Panc1 (cell line): ENCODE measurements around the gene MEIOB. TPM values are rescaled to one million over a fixed set of nuclear protein-coding genes. Genes with fewer than 3 reads are reported as not detected.
A peak's percentile ranks its signal among the peaks of the same experiment; 100 is the strongest.

ENCODE experiments used
- ATAC-seq: fragments of 200-7000 bp; cut with Tn5 transposase; 2 replicates; pipeline ENCODE4 v1.9.1; 2020; ENCODE audit warnings: mild to moderate bottlenecking, moderate library complexity
- BruUV-seq: library from RNA; stranded (reverse); fragments of 400-500 nt; replicated peaks from 2 replicates; lab custom pipeline; 2021; lab: Mats Ljungman, UMichigan
- CTCF ChIA-PET: fragments of 300-600 bp; sonication (Branson Sonifier 250); formaldehyde crosslinking; loops from one replicate; lab custom pipeline; 2022; ENCODE audit warnings: antibody characterized with exemption; lab: Charles Lee
- POLR2A ChIA-PET: fragments of 300-600 bp; sonication (Branson Sonifier 250); formaldehyde crosslinking; loops from one replicate; lab custom pipeline; 2022; ENCODE audit warnings: antibody characterized with exemption; lab: Charles Lee
- DNase-seq: peaks from one replicate; pipeline ENCODE4 v3.0.0-alpha.2; 2010; ENCODE audit warnings: low read depth, low spot score
- H3K27ac ChIP-seq: 2 replicates; pipeline ENCODE4 v1.5.1; 2011; ENCODE audit warnings: mild to moderate bottlenecking, low read length, inconsistent platforms
- H3K27me3 ChIP-seq: fragments of 200-500 bp; sonication (Bioruptor generic); 2 replicates; pipeline ENCODE4 v1.6.0; 2014; ENCODE audit warnings: low read length, inconsistent platforms; ENCODE audit not compliant: control insufficient read depth, insufficient read depth
- H3K36me3 ChIP-seq: fragments of 200-500 bp; sonication (Bioruptor generic); 2 replicates; pipeline ENCODE4 v1.5.1; 2014; ENCODE audit warnings: inconsistent platforms, mild to moderate bottlenecking, low read length, moderate library complexity; ENCODE audit not compliant: control insufficient read depth, insufficient read depth
- H3K4me1 ChIP-seq: 2 replicates; pipeline ENCODE4 v1.5.1; 2011; ENCODE audit warnings: inconsistent platforms, mild to moderate bottlenecking, low read length, moderate library complexity; ENCODE audit not compliant: control insufficient read depth, insufficient read depth
- H3K4me3 ChIP-seq, 2 experiments: 2 replicates each; pipeline ENCODE4 v1.5.1; 2011 to 2012; ENCODE audit warnings: low read depth in 2 of 2, low read length in 2 of 2, mild to moderate bottlenecking in 2 of 2, inconsistent platforms in 1 of 2, moderate library complexity in 1 of 2
- H3K9me3 ChIP-seq: fragments of 200-500 bp; sonication (Bioruptor generic); 2 replicates; pipeline ENCODE4 v1.5.1; 2014; ENCODE audit warnings: low read depth, mild to moderate bottlenecking, inconsistent platforms, low read length, moderate library complexity; ENCODE audit not compliant: control insufficient read depth, insufficient read depth
- CTCF ChIP-seq: fragments of 450-650 bp; IDR thresholded peaks from 2 replicates; pipeline ENCODE4 v1.5.1; 2017; ENCODE audit warnings: mild to moderate bottlenecking
- POLR2AphosphoS5 ChIP-seq: IDR thresholded peaks from 2 replicates; pipeline ENCODE4 v1.6.1; 2012; ENCODE audit warnings: mild to moderate bottlenecking, low read depth, low read length, moderate library complexity
- REST ChIP-seq, 2 experiments: IDR thresholded peaks; 2 replicates each; pipeline ENCODE4 v1.6.1; 2011 to 2012; ENCODE audit warnings: low read depth in 2 of 2, control low read depth in 1 of 2, low read length in 1 of 2, mild to moderate bottlenecking in 1 of 2, moderate library complexity in 1 of 2; ENCODE audit not compliant: insufficient read depth in 1 of 2
- SIN3A ChIP-seq: IDR thresholded peaks from 2 replicates; pipeline ENCODE4 v1.6.1; 2012; ENCODE audit warnings: low read depth, mild to moderate bottlenecking, low read length, moderate library complexity, borderline replicate concordance; ENCODE audit not compliant: insufficient read depth
- TCF7L2 ChIP-seq: IDR thresholded peaks from 2 replicates; pipeline ENCODE4 v1.6.1; 2011; ENCODE audit warnings: mild to moderate bottlenecking, low read depth, low read length, inconsistent platforms
- in situ Hi-C: cut with HindIII; loops from 2 replicates; pipeline ENCODE4 v1.10.0; 2016; ENCODE audit warnings: low sequenced_read_pairs, low pct_unique_long_range_greater_than_20kb
- intact Hi-C: fragments of 100-400 bp; cut with micrococcal nuclease; formaldehyde crosslinking; loops from one replicate; pipeline ENCODE4 v1.10.0; 2022; ENCODE audit not compliant: unreplicated experiment
- total RNA-seq: library from RNA; stranded (reverse); gene quantifications from one replicate; pipeline ENCODE4 v1.2.1, GENCODE V29; 2021; ENCODE audit not compliant: unreplicated experiment

The MEIOB gene
- total RNA-seq, 1 experiment from 2014 or later, result not detected

- intact Hi-C loops, result no loop called here
- no peak overlapping the region for H3K4me3 ChIP-seq
- in situ Hi-C loops, result no loop called here
- no peak for TF ChIP-seq SIN3A
- TF ChIP-seq POLR2AphosphoS5, result no peak
- POLR2A ChIA-PET, result no interaction called here
- no TSS peak for BruUV-seq
- peaks cover 3% of the 10 kb centered on the region; the same call in 1 of the 2 replicates for H3K36me3 ChIP-seq
- H3K4me1 ChIP-seq, result peaks cover 5% of the 10 kb centered on the region
- H3K27me3 ChIP-seq, result no peaks in the 10 kb centered on the region
- ATAC-seq, result no peak
- no peak for DNase-seq
- H3K27ac ChIP-seq, result no peak overlapping the region
- H3K9me3 ChIP-seq, result no peaks in the 10 kb centered on the region
- CTCF ChIA-PET, result no interaction called here
These were observed 86.2 kb downstream of the MEIOB start for GRCh38 chr16:1785846-1786170.

GRCh38 chr16:1784977-1785845, 86.8 kb downstream of the MEIOB start:
- intact Hi-C loops, result no loop called here
- H3K36me3 ChIP-seq, result peaks cover 3% of the 10 kb centered on the region; the same call in 1 of the 2 replicates

More at GRCh38 chr16:1784977-1785845, 86.8 kb downstream of the MEIOB start:
- ChIA-PET CTCF (interaction anchor here (0.6 kb wide), 1 partner anchor 110 kb away, joined by 3 read pairs; no protein-coding TSS in a partner anchor), POLR2A (no interaction called here)
- Histone ChIP-seq H3K4me3 (no peak overlapping the region), H3K27me3 (no peaks in the 10 kb centered on the region), H3K9me3 (no peaks in the 10 kb centered on the region), H3K27ac (no peak overlapping the region), H3K4me1 (peaks cover 9% of the 10 kb centered on the region)
- ATAC-seq, result no peak
- DNase-seq, result no peak
- TF ChIP-seq SIN3A, result no peak
- TF ChIP-seq POLR2AphosphoS5, result no peak
- no peak for TF ChIP-seq CTCF
- TF ChIP-seq TCF7L2, result no peak
- no peak for TF ChIP-seq REST (IDR thresholded peaks at IDR 0.05; ENCODE audit: insufficient read depth in 1 of 2, low read depth in 2 of 2, low read length in 1 of 2)
- TSS peak; percentile 33 for BruUV-seq
- in situ Hi-C loops, result no loop called here

Other genes starting within 250 kb of the MEIOB start
- gene JPT2, start 193.9 kb downstream of the MEIOB start, total RNA-seq, result 200 TPM
- 108 TPM for gene MAPK8IP3, start 166.0 kb downstream of the MEIOB start, total RNA-seq
- 117 TPM for gene NME3, start 100.6 kb downstream of the MEIOB start, total RNA-seq
- gene EME2, start 99.4 kb downstream of the MEIOB start, total RNA-seq, result 53.4 TPM
- gene MRPS34, start 99.0 kb downstream of the MEIOB start, total RNA-seq, result 187 TPM
- gene SPSB3, start 89.6 kb downstream of the MEIOB start, total RNA-seq, result 23.0 TPM
- gene NUBP2, start 89.2 kb downstream of the MEIOB start, total RNA-seq, result 85.8 TPM
- 0.10 TPM for gene IGFALS, start 78.5 kb downstream of the MEIOB start, total RNA-seq
- gene HAGH, start 45.3 kb downstream of the MEIOB start, total RNA-seq, result 58.9 TPM
- 34.6 TPM for gene FAHD1, start 45.0 kb downstream of the MEIOB start, total RNA-seq
- 3.3 TPM for gene HS3ST6, start 46.3 kb upstream of the MEIOB start, total RNA-seq
- gene MSRB1, start 71.0 kb upstream of the MEIOB start, total RNA-seq, result 25.3 TPM
- 0.26 TPM for gene RPL3L, start 82.5 kb upstream of the MEIOB start, total RNA-seq
- gene NDUFB10, start 87.4 kb upstream of the MEIOB start, total RNA-seq, result 287 TPM
- 2,794 TPM for gene RPS2, start 92.7 kb upstream of the MEIOB start, total RNA-seq
- not detected for gene RNF151, start 94.7 kb upstream of the MEIOB start, total RNA-seq
- gene TBL3, start 99.9 kb upstream of the MEIOB start, total RNA-seq, result 42.4 TPM
- 4.0 TPM for gene NOXO1, start 109.3 kb upstream of the MEIOB start, total RNA-seq
- gene GFER, start 112.0 kb upstream of the MEIOB start, total RNA-seq, result 49.2 TPM
- 15.2 TPM for gene SYNGR3, start 117.8 kb upstream of the MEIOB start, total RNA-seq
- 85.7 TPM for gene ZNF598, start 137.7 kb upstream of the MEIOB start, total RNA-seq
- gene NPW, start 147.6 kb upstream of the MEIOB start, total RNA-seq, result 15.3 TPM
- 174 TPM for gene NHERF2, start 154.7 kb upstream of the MEIOB start, total RNA-seq
- 39.8 TPM for gene NTHL1, start 175.7 kb upstream of the MEIOB start, total RNA-seq
- 115 TPM for gene TSC2, start 175.8 kb upstream of the MEIOB start, total RNA-seq